H1 (cell line): Measurements from ENCODE around the gene GSTCD. TPM values are rescaled to one million over a fixed set of nuclear protein-coding genes. Genes with fewer than 3 reads are reported as not detected.

ENCODE experiments used
- CTCF ChIA-PET: fragments of 300-600 bp; sonication (Branson Sonifier 250); formaldehyde crosslinking; loops from one replicate; lab custom pipeline; 2021; ENCODE audit not compliant: partially characterized antibody; lab: Charles Lee
- POLR2A ChIA-PET: fragments of 300-600 bp; sonication (Branson Sonifier 250); formaldehyde crosslinking; loops from one replicate; lab custom pipeline; 2021; ENCODE audit warnings: inconsistent platforms; ENCODE audit not compliant: partially characterized antibody; lab: Charles Lee
- DNase-seq, 2 experiments: peaks; one replicate each; pipeline versions ENCODE4 v3.0.0 to v3.0.0-alpha.2; 2010 to 2022; ENCODE audit warnings: low spot score in 2 of 2, low read depth in 1 of 2, mixed read lengths in 1 of 2
- FAIRE-seq: peaks from 2 replicates; lab custom pipeline; 2011; peaks lifted over from hg19 to GRCh38; lab: Jason Lieb, UNC
- H2AFZ ChIP-seq: 2 replicates; pipeline ENCODE4 v1.8.1; 2012; ENCODE audit warnings: low read length, inconsistent platforms
- H2AK5ac ChIP-seq: 2 replicates; pipeline ENCODE4 v1.6.1; 2013; ENCODE audit warnings: low read depth, low read length
- H2BK120ac ChIP-seq: replicated peaks from 2 replicates; pipeline ENCODE3; 2013; ENCODE audit warnings: low read depth, low read length, inconsistent platforms
- H2BK12ac ChIP-seq: 2 replicates; pipeline ENCODE4 v1.6.1; 2013; ENCODE audit warnings: low read depth, low read length
- H2BK15ac ChIP-seq: 2 replicates; pipeline ENCODE4 v1.6.1; 2013; ENCODE audit warnings: low read length
- H2BK20ac ChIP-seq: 2 replicates; pipeline ENCODE4 v1.6.1; 2013; ENCODE audit warnings: low read length
- H2BK5ac ChIP-seq: 2 replicates; pipeline ENCODE4 v1.6.1; 2013; ENCODE audit warnings: low read depth, low read length
- H3K14ac ChIP-seq: 2 replicates; pipeline ENCODE4 v1.6.1; 2013; ENCODE audit warnings: inconsistent platforms; ENCODE audit not compliant: insufficient read length
- H3K18ac ChIP-seq: 2 replicates; pipeline ENCODE4 v1.6.1; 2013; ENCODE audit warnings: low read length; ENCODE audit errors: extremely low read depth
- H3K23ac ChIP-seq: 2 replicates; pipeline ENCODE4 v1.6.1; 2013; ENCODE audit warnings: inconsistent platforms; ENCODE audit not compliant: insufficient read length
- H3K23me2 ChIP-seq: 2 replicates; pipeline ENCODE4 v1.6.1; 2013; ENCODE audit warnings: low read depth, low read length
- H3K27ac ChIP-seq: 2 replicates; pipeline ENCODE4 v1.6.1; 2011; ENCODE audit warnings: low read depth, low read length, inconsistent platforms
- H3K27me3 ChIP-seq, 4 experiments: replicated peaks in 1 of 4; 1 replicate in 1 of 4; 2 replicates in 3 of 4; pipeline versions ENCODE4 v1.6.1 to v1.8.1; 2011 to 2013; ENCODE audit warnings: low read length in 3 of 4, mild to moderate bottlenecking in 3 of 4, inconsistent platforms in 2 of 4, mixed read lengths in 2 of 4, moderate library complexity in 1 of 4; ENCODE audit not compliant: control insufficient read depth in 3 of 4, insufficient read depth in 3 of 4; ENCODE audit errors: extremely low read depth in 1 of 4
- H3K36me3 ChIP-seq, 4 experiments: 2 replicates each; pipeline versions ENCODE4 v1.6.1 to v1.8.1; 2011 to 2013; ENCODE audit warnings: mild to moderate bottlenecking in 4 of 4, low read length in 3 of 4, moderate library complexity in 2 of 4, control low read depth in 1 of 4, inconsistent platforms in 1 of 4; ENCODE audit not compliant: insufficient read depth in 4 of 4, control insufficient read depth in 2 of 4
- H3K4ac ChIP-seq: replicated peaks from 2 replicates; pipeline ENCODE3; 2013; ENCODE audit warnings: low read length, low read depth, mixed read lengths, inconsistent platforms; ENCODE audit not compliant: insufficient read length
- H3K4me1 ChIP-seq, 4 experiments: replicated peaks in 1 of 4; 1 replicate in 1 of 4; 2 replicates in 3 of 4; pipeline versions ENCODE4 v1.6.1 to v1.8.1; 2011 to 2013; ENCODE audit warnings: low read length in 3 of 4, inconsistent platforms in 2 of 4, mixed read lengths in 1 of 4; ENCODE audit not compliant: insufficient read depth in 4 of 4, control insufficient read depth in 3 of 4
- H3K4me2 ChIP-seq, 2 experiments: 2 replicates each; pipeline versions ENCODE4 v1.6.1 to v1.8.1; 2011 to 2013; ENCODE audit warnings: low read depth in 2 of 2, low read length in 2 of 2, control low read depth in 1 of 2, inconsistent platforms in 1 of 2, mild to moderate bottlenecking in 1 of 2; ENCODE audit not compliant: insufficient read depth in 1 of 2
- H3K4me3 ChIP-seq, 4 experiments: fragments of 200-600, 300-600 bp in 1 of 4; sonication (generic), shearing (Covaris generic), sonication (Bioruptor Twin) in 1 of 4; 2 replicates each; pipeline versions ENCODE4 v1.5.1 to v1.8.1; 2011 to 2016; ENCODE audit warnings: low read length in 4 of 4, low read depth in 3 of 4, control low read depth in 2 of 4, inconsistent platforms in 2 of 4, mild to moderate bottlenecking in 2 of 4, mixed read lengths in 1 of 4, moderate library complexity in 1 of 4; ENCODE audit not compliant: insufficient read depth in 2 of 4; ENCODE audit errors: extremely low read depth in 1 of 4
- H3K56ac ChIP-seq: replicated peaks from 2 replicates; pipeline ENCODE3; 2013; ENCODE audit warnings: low read depth, mild to moderate bottlenecking, mixed read lengths, low read length, inconsistent platforms; ENCODE audit not compliant: insufficient read length
- H3K79me1 ChIP-seq: 2 replicates; pipeline ENCODE4 v1.6.1; 2013; ENCODE audit warnings: low read depth, low read length, control low read depth
- H3K79me2 ChIP-seq, 2 experiments: 2 replicates each; pipeline versions ENCODE4 v1.6.1 to v1.8.1; 2012 to 2013; ENCODE audit warnings: low read length in 2 of 2, mild to moderate bottlenecking in 2 of 2, inconsistent platforms in 1 of 2; ENCODE audit not compliant: insufficient read depth in 2 of 2, control insufficient read depth in 1 of 2
- H3K9ac ChIP-seq, 4 experiments: replicated peaks in 1 of 4; 1 replicate in 1 of 4; 2 replicates in 3 of 4; pipeline versions ENCODE4 v1.6.1 to v1.8.1; 2011 to 2013; ENCODE audit warnings: low read depth in 3 of 4, low read length in 3 of 4, control low read depth in 2 of 4, mild to moderate bottlenecking in 2 of 4, moderate library complexity in 2 of 4, inconsistent platforms in 1 of 4; ENCODE audit errors: extremely low read depth in 1 of 4
- H3K9me3 ChIP-seq, 2 experiments: 2 replicates each; pipeline versions ENCODE4 v1.6.1 to v1.8.1; 2012 to 2013; ENCODE audit warnings: mild to moderate bottlenecking in 2 of 2, moderate library complexity in 2 of 2, control low read depth in 1 of 2, inconsistent platforms in 1 of 2, low read depth in 1 of 2, low read length in 1 of 2, mixed read lengths in 1 of 2; ENCODE audit not compliant: insufficient read depth in 2 of 2
- H4K20me1 ChIP-seq, 2 experiments: replicated peaks in 1 of 2; 2 replicates each; pipeline versions ENCODE3 to v1.8.1; 2011 to 2013; ENCODE audit warnings: inconsistent platforms in 2 of 2, low read length in 2 of 2, mild to moderate bottlenecking in 1 of 2; ENCODE audit not compliant: insufficient read depth in 2 of 2, control insufficient read depth in 1 of 2
- H4K5ac ChIP-seq: 2 replicates; pipeline ENCODE4 v1.6.1; 2013; ENCODE audit warnings: low read length, low read depth, mixed read lengths, inconsistent platforms; ENCODE audit not compliant: insufficient read length
- H4K8ac ChIP-seq: 2 replicates; pipeline ENCODE4 v1.8.0; 2013; ENCODE audit warnings: mild to moderate bottlenecking, moderate library complexity, low read length, inconsistent platforms; ENCODE audit not compliant: insufficient read depth; ENCODE audit errors: extremely low read depth
- H4K91ac ChIP-seq: replicated peaks from 2 replicates; pipeline ENCODE3; 2013; ENCODE audit warnings: low read length, mixed read lengths, inconsistent platforms; ENCODE audit not compliant: insufficient read length
- ASH2L ChIP-seq: fragments of 200-600, 300-600 bp; sonication (generic); IDR thresholded peaks from one replicate; pipeline ENCODE4 v1.7.1; 2017; ENCODE audit warnings: low read length
- BCL11A ChIP-seq, 2 experiments: IDR thresholded peaks; one replicate each; pipeline ENCODE4 v1.6.1; 2011; ENCODE audit warnings: low read depth in 2 of 2, low read length in 2 of 2, mild to moderate bottlenecking in 2 of 2
- BRCA1 ChIP-seq: IDR thresholded peaks from 2 replicates; pipeline ENCODE4 v1.6.1; 2012; ENCODE audit warnings: low read depth, low read length, improper control_type of control experiment
- EP300 ChIP-seq, 2 experiments: IDR thresholded peaks; 1 replicate in 1 of 2; 2 replicates in 1 of 2; pipeline ENCODE4 v1.6.1; 2011 to 2012; ENCODE audit warnings: low read depth in 2 of 2, low read length in 2 of 2, mild to moderate bottlenecking in 2 of 2, borderline replicate concordance in 1 of 2, inconsistent platforms in 1 of 2, moderate library complexity in 1 of 2
- FOSL1 ChIP-seq: IDR thresholded peaks from 2 replicates; pipeline ENCODE4 v1.6.1; 2011; ENCODE audit warnings: mild to moderate bottlenecking, low read depth, low read length, moderate library complexity; ENCODE audit not compliant: insufficient read depth
- HDAC2 ChIP-seq, 2 experiments: fragments of 300-600 bp in 1 of 2; sonication (generic) in 1 of 2; IDR thresholded peaks; 2 replicates each; pipeline ENCODE4 v1.6.1; 2011 to 2012; ENCODE audit warnings: low read depth in 2 of 2, low read length in 2 of 2, mild to moderate bottlenecking in 2 of 2, moderate library complexity in 2 of 2, borderline replicate concordance in 1 of 2, inconsistent platforms in 1 of 2
- JUN ChIP-seq: IDR thresholded peaks from 2 replicates; pipeline ENCODE4 v1.6.1; 2011; ENCODE audit warnings: low read depth, mild to moderate bottlenecking, improper control_type of control experiment, low read length
- KDM4A ChIP-seq: IDR thresholded peaks from one replicate; pipeline ENCODE4 v1.7.1; 2012; ENCODE audit warnings: low read depth, mild to moderate bottlenecking, moderate library complexity, low read length, inconsistent platforms; ENCODE audit not compliant: severe bottlenecking
- POLR2AphosphoS5 ChIP-seq: IDR thresholded peaks from 2 replicates; pipeline ENCODE4 v1.6.1; 2011; ENCODE audit warnings: low read depth, low read length
- SIN3A ChIP-seq, 2 experiments: IDR thresholded peaks in 1 of 2; conservative IDR thresholded peaks in 1 of 2; 2 replicates each; pipeline ENCODE4 v1.6.1; 2011 to 2012; ENCODE audit warnings: low read length in 2 of 2, improper control_type of control experiment in 1 of 2, low read depth in 1 of 2, mild to moderate bottlenecking in 1 of 2
- SP4 ChIP-seq: IDR thresholded peaks from 2 replicates; pipeline ENCODE4 v1.6.1; 2012; ENCODE audit warnings: low read length, inconsistent platforms
- TAF1 ChIP-seq: IDR thresholded peaks from 2 replicates; pipeline ENCODE4 v1.6.1; 2011; ENCODE audit warnings: mild to moderate bottlenecking, low read depth, low read length
- TEAD4 ChIP-seq: IDR thresholded peaks from 2 replicates; pipeline ENCODE4 v1.6.1; 2012; ENCODE audit warnings: low read depth, low read length, inconsistent platforms, mixed read lengths
- WGBS, 2 experiments: shearing (Covaris generic) in 1 of 2; methylation state at CpG; one replicate each; pipeline versions ENCODE4 v1.1.6 to v1.1.7; 2013 to 2015; ENCODE audit warnings: low lambda C conversion rate in 2 of 2, mixed read lengths in 2 of 2, inconsistent platforms in 1 of 2, low coverage in 1 of 2, missing lambda C conversion rate in 1 of 2; ENCODE audit not compliant: insufficient replicate concordance in 2 of 2, insufficient coverage in 1 of 2, insufficient read length in 1 of 2; ENCODE audit errors: extremely low coverage in 1 of 2, missing lambda C conversion rate in 1 of 2; 5-methylcytosine and 5-hydroxymethylcytosine counted together
- polyA plus RNA-seq, 7 experiments: library from polyadenylated mRNA; depleted of rRNA in 3 of 7; stranded (reverse) in 5 of 7; unstranded in 2 of 7; fragments of >200 nt in 5 of 7; fragments of 200-250 nt in 2 of 7; gene quantifications; 1 replicate in 5 of 7; 2 replicates in 1 of 7; 4 replicates in 1 of 7; pipeline versions ENCODE4 v1.2.1 to v1.2.3, GENCODE V29; 2011 to 2013; ENCODE audit warnings: missing spikeins in 2 of 7, mixed read lengths in 2 of 7
- total RNA-seq: library from RNA; stranded (reverse); fragmentation: NEBNext Ultra II Directional; extraction: Animal tissue kit (Norgen Biotek cat#: 25700); gene quantifications from 2 replicates; pipeline ENCODE4 v1.2.1, GENCODE V29; 2021
- TF ChIP-seq, protein P1 (sequence below): IDR thresholded peaks from 2 replicates; pipeline ENCODE4 v1.6.1; 2011; ENCODE audit warnings: low read length, improper control_type of control experiment

GSTCD gene
- total and polyA plus RNA-seq, 2 of the 8 experiments (the other 6 are each of a cell fraction or from before 2014, with no cell fraction given), result 8.5 to 24.6 TPM

DNA sequence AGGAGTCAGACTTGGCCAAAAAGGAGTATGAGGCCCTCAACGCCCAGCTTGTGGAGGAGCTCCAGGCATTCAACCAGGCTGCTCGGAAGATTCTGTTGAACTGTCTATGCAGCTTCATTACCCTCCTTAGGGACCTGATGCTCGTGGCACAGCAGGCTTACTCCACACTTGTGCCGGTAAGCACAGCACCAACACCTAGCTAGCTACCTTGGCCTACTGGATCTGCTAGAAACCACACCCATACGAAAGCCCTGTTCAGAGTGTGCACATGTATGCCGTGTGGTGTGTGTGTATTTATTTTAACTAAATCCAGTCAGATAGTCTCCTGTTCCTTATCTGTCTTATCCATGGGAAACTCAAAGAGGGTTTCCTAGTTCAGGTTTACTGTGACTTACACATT is 49.4 kb upstream of the GSTCD start:
- no peak overlapping the region for H3K18ac ChIP-seq
- H3K27ac ChIP-seq, result no peak overlapping the region
- no peak overlapping the region for H2BK15ac ChIP-seq
- H2AK5ac ChIP-seq, result no peak overlapping the region
- FAIRE-seq, result no peak
- no peaks in the 10 kb centered on the region for H3K79me2 ChIP-seq
- no peaks in the 10 kb centered on the region for H3K4me1 ChIP-seq
- H4K20me1 ChIP-seq, result no peaks in the 10 kb centered on the region
- no peak overlapping the region for H2AFZ ChIP-seq
- no peak overlapping the region for H2BK120ac ChIP-seq
- no peak overlapping the region for H3K56ac ChIP-seq
- no peak overlapping the region for H4K5ac ChIP-seq
- 90% methylated on average over 6 of the region's 6 CpGs; no CpG with 5 or more reads in 1 of the 2 experiments for WGBS, 2 experiments
- H4K8ac ChIP-seq, result no peak overlapping the region
- POLR2A ChIA-PET, result no interaction called here
- no peak overlapping the region for H4K91ac ChIP-seq
- H3K23ac ChIP-seq, result no peak overlapping the region
- H2BK12ac ChIP-seq, result no peak overlapping the region
- H3K9me3 ChIP-seq, result no peaks in the 10 kb centered on the region
- no peak overlapping the region for H3K9ac ChIP-seq
- no peak for DNase-seq
- no peak overlapping the region for H3K4ac ChIP-seq
- H3K79me1 ChIP-seq, result no peaks in the 10 kb centered on the region
- H3K4me2 ChIP-seq, result no peak overlapping the region
- H2BK20ac ChIP-seq, result no peak overlapping the region
- no peaks in the 10 kb centered on the region for H3K27me3 ChIP-seq
- H2BK5ac ChIP-seq, result no peak overlapping the region
- H3K14ac ChIP-seq, result no peak overlapping the region
- H3K4me3 ChIP-seq, result no peak overlapping the region
- CTCF ChIA-PET, result interaction anchor here (1.0 to 1.4 kb wide), 3 partner anchors 27 to 163 kb away, joined by 3 read pairs; no protein-coding TSS in a partner anchor
- H3K36me3 ChIP-seq, result no peaks in the 10 kb centered on the region
- H3K23me2 ChIP-seq, result no peaks in the 10 kb centered on the region
- no peak for TF ChIP-seq BRCA1
- no peak for TF ChIP-seq TEAD4
- no peak for TF ChIP-seq HDAC2 (IDR thresholded peaks at IDR 0.05; ENCODE audit: borderline replicate concordance in 1 of 2, low read depth in 2 of 2, low read length in 2 of 2)
- TF ChIP-seq SIN3A (conservative IDR thresholded peaks at IDR 0.05 in 1 of 2, IDR thresholded peaks at IDR 0.05 in 1 of 2; ENCODE audit: low read depth in 1 of 2, low read length in 2 of 2), result no peak
- no peak for TF ChIP-seq EP300 (IDR thresholded peaks at IDR 0.05; ENCODE audit: borderline replicate concordance in 1 of 2, low read depth in 2 of 2, low read length in 2 of 2)
- TF ChIP-seq TAF1, result no peak
- no peak for TF ChIP-seq FOSL1
- no peak for TF ChIP-seq BCL11A (IDR thresholded peaks at IDR 0.05; ENCODE audit: low read depth in 2 of 2, low read length in 2 of 2)
- TF ChIP-seq ASH2L, result no peak
- TF ChIP-seq JUN, result no peak
- TF ChIP-seq SP4, result no peak
- TF ChIP-seq KDM4A, result no peak
- TF ChIP-seq POLR2AphosphoS5, result no peak
- TF ChIP-seq, protein P1, sequence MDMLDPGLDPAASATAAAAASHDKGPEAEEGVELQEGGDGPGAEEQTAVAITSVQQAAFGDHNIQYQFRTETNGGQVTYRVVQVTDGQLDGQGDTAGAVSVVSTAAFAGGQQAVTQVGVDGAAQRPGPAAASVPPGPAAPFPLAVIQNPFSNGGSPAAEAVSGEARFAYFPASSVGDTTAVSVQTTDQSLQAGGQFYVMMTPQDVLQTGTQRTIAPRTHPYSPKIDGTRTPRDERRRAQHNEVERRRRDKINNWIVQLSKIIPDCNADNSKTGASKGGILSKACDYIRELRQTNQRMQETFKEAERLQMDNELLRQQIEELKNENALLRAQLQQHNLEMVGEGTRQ, result no peak
